ENCODE measurements around the gene SLC35F1. TPM values are rescaled to one million over a fixed set of nuclear protein-coding genes. Genes with fewer than 3 reads are reported as not detected.

The SLC35F1 gene
- total and polyA plus RNA-seq, 4 donors = 0.01 to 0.09 (median 0.08) TPM; not detected in 1

GRCh38 chr6:118101220-118101619, 194.2 kb downstream of the SLC35F1 start:
- Histone ChIP-seq H3K4me1 (ENCODE audit: control insufficient read depth in 4 of 4, insufficient read depth in 4 of 4, low read length in 3 of 4) (no peaks in the 10 kb centered on the region), H3K27ac (ENCODE audit: low read depth in 1 of 2, low read length in 2 of 2) (no peak overlapping the region), H3K4me3 (ENCODE audit: low read depth in 1 of 3, low read length in 3 of 3) (no peak overlapping the region), H3K9ac (ENCODE audit: low read depth in 1 of 2, low read length in 2 of 2) (no peak overlapping the region), H3K9me3 (ENCODE audit: control insufficient read depth in 4 of 4, low read length in 3 of 4) (peaks cover 0 to 5% (median under 1%) of the 10 kb centered on the region in 4 donors), H3K27me3 (ENCODE audit: control insufficient read depth in 4 of 4, insufficient read depth in 4 of 4, low read length in 3 of 4) (no peaks in the 10 kb centered on the region), H3K36me3 (ENCODE audit: control insufficient read depth in 4 of 4, insufficient read depth in 3 of 4, low read depth in 1 of 4, low read length in 3 of 4) (no peaks in the 10 kb centered on the region)
- no peak for DNase-seq (ENCODE audit: low spot score)
- TF ChIP-seq JUND (IDR thresholded peaks at IDR 0.05) (no peak), RXRA (IDR thresholded peaks at IDR 0.05) (no peak), REST (IDR thresholded peaks at IDR 0.05) (no peak), GABPA (IDR thresholded peaks at IDR 0.05 in 1 of 2, conservative IDR thresholded peaks at IDR 0.05 in 1 of 2) (no peak), FOXA1 (IDR thresholded peaks at IDR 0.05) (no peak), HNF4G (IDR thresholded peaks at IDR 0.05) (no peak), EGR1 (IDR thresholded peaks at IDR 0.05; ENCODE audit: low read depth in 2 of 2) (no peak), SP1 (IDR thresholded peaks at IDR 0.05) (no peak), FOXA2 (IDR thresholded peaks at IDR 0.05) (no peak), HNF4A (conservative IDR thresholded peaks at IDR 0.05) (no peak)
- TF ChIP-seq, protein P1, sequence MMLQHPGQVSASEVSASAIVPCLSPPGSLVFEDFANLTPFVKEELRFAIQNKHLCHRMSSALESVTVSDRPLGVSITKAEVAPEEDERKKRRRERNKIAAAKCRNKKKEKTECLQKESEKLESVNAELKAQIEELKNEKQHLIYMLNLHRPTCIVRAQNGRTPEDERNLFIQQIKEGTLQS (IDR thresholded peaks at IDR 0.05) = no peak
- TF ChIP-seq, protein P2, sequence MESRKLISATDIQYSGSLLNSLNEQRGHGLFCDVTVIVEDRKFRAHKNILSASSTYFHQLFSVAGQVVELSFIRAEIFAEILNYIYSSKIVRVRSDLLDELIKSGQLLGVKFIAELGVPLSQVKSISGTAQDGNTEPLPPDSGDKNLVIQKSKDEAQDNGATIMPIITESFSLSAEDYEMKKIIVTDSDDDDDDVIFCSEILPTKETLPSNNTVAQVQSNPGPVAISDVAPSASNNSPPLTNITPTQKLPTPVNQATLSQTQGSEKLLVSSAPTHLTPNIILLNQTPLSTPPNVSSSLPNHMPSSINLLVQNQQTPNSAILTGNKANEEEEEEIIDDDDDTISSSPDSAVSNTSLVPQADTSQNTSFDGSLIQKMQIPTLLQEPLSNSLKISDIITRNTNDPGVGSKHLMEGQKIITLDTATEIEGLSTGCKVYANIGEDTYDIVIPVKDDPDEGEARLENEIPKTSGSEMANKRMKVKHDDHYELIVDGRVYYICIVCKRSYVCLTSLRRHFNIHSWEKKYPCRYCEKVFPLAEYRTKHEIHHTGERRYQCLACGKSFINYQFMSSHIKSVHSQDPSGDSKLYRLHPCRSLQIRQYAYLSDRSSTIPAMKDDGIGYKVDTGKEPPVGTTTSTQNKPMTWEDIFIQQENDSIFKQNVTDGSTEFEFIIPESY (IDR thresholded peaks at IDR 0.05) = no peak
- 60% methylated on average over 1 of the region's 1 CpG for WGBS

GRCh38 chr6:118101831-118102345, 194.8 kb downstream of the SLC35F1 start:
- Histone ChIP-seq H3K36me3 (ENCODE audit: control insufficient read depth in 4 of 4, insufficient read depth in 3 of 4, low read depth in 1 of 4, low read length in 3 of 4) (no peaks in the 10 kb centered on the region), H3K9ac (ENCODE audit: low read depth in 1 of 2, low read length in 2 of 2) (no peak overlapping the region), H3K4me1 (ENCODE audit: control insufficient read depth in 4 of 4, insufficient read depth in 4 of 4, low read length in 3 of 4) (no peaks in the 10 kb centered on the region), H3K9me3 (ENCODE audit: control insufficient read depth in 4 of 4, low read length in 3 of 4) (peaks cover 0 to 5% (median under 1%) of the 10 kb centered on the region in 4 donors), H3K27me3 (ENCODE audit: control insufficient read depth in 4 of 4, insufficient read depth in 4 of 4, low read length in 3 of 4) (no peaks in the 10 kb centered on the region), H3K27ac (ENCODE audit: low read depth in 1 of 2, low read length in 2 of 2) (no peak overlapping the region), H3K4me3 (ENCODE audit: low read depth in 1 of 3, low read length in 3 of 3) (no peak overlapping the region)
- no peak for DNase-seq (ENCODE audit: low spot score)
- 42% methylated on average over 4 of the region's 4 CpGs for WGBS
- TF ChIP-seq GABPA (IDR thresholded peaks at IDR 0.05 in 1 of 2, conservative IDR thresholded peaks at IDR 0.05 in 1 of 2) = no peak

GRCh38 chr6:118102401-118102800, 195.3 kb downstream of the SLC35F1 start:
- no peak for DNase-seq (ENCODE audit: low spot score)
- TF ChIP-seq SP1 (IDR thresholded peaks at IDR 0.05) (no peak), FOXA1 (IDR thresholded peaks at IDR 0.05) (no peak), RAD21 (IDR thresholded peaks at IDR 0.05) (no peak)
- TF ChIP-seq, protein P1 (IDR thresholded peaks at IDR 0.05) = no peak

More at GRCh38 chr6:118102401-118102800, 195.3 kb downstream of the SLC35F1 start:
- Histone ChIP-seq H3K36me3 (ENCODE audit: control insufficient read depth in 4 of 4, insufficient read depth in 3 of 4, low read depth in 1 of 4, low read length in 3 of 4) (no peaks in the 10 kb centered on the region), H3K27ac (ENCODE audit: low read depth in 1 of 2, low read length in 2 of 2) (no peak overlapping the region), H3K9me3 (ENCODE audit: control insufficient read depth in 4 of 4, low read length in 3 of 4) (peaks cover 0 to 5% (median under 1%) of the 10 kb centered on the region in 4 donors), H3K4me3 (ENCODE audit: low read depth in 1 of 3, low read length in 3 of 3) (no peak overlapping the region), H3K27me3 (ENCODE audit: control insufficient read depth in 4 of 4, insufficient read depth in 4 of 4, low read length in 3 of 4) (no peaks in the 10 kb centered on the region), H3K4me1 (ENCODE audit: control insufficient read depth in 4 of 4, insufficient read depth in 4 of 4, low read length in 3 of 4) (no peaks in the 10 kb centered on the region), H3K9ac (ENCODE audit: low read depth in 1 of 2, low read length in 2 of 2) (no peak overlapping the region)
- WGBS = 35% methylated on average over 2 of the region's 2 CpGs

Measured in liver (tissue), 9 donors.